ENCODE measurements around the gene BZW1.

DNA sequence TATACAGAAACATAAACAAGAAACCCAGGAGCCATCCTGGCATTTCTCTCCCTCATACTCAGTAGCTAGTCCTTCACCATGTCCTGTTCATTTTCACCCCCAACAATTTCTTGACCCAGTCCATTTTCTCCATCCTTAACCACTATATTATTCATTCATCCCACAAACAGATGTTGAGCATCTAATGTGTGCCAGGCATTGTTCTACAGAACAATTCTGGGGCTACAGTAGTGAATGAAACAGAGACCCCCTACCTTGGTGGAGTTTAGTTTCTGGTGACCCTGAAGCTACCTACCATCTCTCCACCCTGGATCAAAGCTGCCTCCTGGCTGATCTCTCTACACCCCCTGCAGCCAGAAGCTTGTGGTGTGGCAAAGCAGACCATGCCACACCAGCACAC is 27.5 kb upstream of the BZW1 start:
- TF ChIP-seq CTCF (conservative IDR thresholded peaks at IDR 0.05; ENCODE audit: low read depth in 2 of 2) (no peak), POLR2AphosphoS5 (IDR thresholded peaks at IDR 0.05; ENCODE audit: low read depth) (no peak), EZH2 (IDR thresholded peaks at IDR 0.05; ENCODE audit: low read depth, unreplicated experiment) (no peak), EZH2phosphoT487 (IDR thresholded peaks at IDR 0.05; ENCODE audit: unreplicated experiment) (no peak), CREB1 (CRISPR knock-in tag; IDR thresholded peaks at IDR 0.05; ENCODE audit: low read depth) (no peak), JUNB (IDR thresholded peaks at IDR 0.05; ENCODE audit: unreplicated experiment) (no peak), ZNF114 (CRISPR knock-in tag; IDR thresholded peaks at IDR 0.05) (no peak), ZNF331 (CRISPR knock-in tag; IDR thresholded peaks at IDR 0.05; ENCODE audit: low read depth) (no peak), STAT1 (IDR thresholded peaks at IDR 0.05; ENCODE audit: unreplicated experiment) (no peak), NANOG (IDR thresholded peaks at IDR 0.05; ENCODE audit: borderline replicate concordance) (no peak)
- TF ChIP-seq, protein P1, sequence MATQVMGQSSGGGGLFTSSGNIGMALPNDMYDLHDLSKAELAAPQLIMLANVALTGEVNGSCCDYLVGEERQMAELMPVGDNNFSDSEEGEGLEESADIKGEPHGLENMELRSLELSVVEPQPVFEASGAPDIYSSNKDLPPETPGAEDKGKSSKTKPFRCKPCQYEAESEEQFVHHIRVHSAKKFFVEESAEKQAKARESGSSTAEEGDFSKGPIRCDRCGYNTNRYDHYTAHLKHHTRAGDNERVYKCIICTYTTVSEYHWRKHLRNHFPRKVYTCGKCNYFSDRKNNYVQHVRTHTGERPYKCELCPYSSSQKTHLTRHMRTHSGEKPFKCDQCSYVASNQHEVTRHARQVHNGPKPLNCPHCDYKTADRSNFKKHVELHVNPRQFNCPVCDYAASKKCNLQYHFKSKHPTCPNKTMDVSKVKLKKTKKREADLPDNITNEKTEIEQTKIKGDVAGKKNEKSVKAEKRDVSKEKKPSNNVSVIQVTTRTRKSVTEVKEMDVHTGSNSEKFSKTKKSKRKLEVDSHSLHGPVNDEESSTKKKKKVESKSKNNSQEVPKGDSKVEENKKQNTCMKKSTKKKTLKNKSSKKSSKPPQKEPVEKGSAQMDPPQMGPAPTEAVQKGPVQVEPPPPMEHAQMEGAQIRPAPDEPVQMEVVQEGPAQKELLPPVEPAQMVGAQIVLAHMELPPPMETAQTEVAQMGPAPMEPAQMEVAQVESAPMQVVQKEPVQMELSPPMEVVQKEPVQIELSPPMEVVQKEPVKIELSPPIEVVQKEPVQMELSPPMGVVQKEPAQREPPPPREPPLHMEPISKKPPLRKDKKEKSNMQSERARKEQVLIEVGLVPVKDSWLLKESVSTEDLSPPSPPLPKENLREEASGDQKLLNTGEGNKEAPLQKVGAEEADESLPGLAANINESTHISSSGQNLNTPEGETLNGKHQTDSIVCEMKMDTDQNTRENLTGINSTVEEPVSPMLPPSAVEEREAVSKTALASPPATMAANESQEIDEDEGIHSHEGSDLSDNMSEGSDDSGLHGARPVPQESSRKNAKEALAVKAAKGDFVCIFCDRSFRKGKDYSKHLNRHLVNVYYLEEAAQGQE (IDR thresholded peaks at IDR 0.05; ENCODE audit: unreplicated experiment): no peak
- TF ChIP-seq, protein P2, sequence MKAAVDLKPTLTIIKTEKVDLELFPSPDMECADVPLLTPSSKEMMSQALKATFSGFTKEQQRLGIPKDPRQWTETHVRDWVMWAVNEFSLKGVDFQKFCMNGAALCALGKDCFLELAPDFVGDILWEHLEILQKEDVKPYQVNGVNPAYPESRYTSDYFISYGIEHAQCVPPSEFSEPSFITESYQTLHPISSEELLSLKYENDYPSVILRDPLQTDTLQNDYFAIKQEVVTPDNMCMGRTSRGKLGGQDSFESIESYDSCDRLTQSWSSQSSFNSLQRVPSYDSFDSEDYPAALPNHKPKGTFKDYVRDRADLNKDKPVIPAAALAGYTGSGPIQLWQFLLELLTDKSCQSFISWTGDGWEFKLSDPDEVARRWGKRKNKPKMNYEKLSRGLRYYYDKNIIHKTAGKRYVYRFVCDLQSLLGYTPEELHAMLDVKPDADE (IDR thresholded peaks at IDR 0.05): no peak
- TF ChIP-seq, protein P3, sequence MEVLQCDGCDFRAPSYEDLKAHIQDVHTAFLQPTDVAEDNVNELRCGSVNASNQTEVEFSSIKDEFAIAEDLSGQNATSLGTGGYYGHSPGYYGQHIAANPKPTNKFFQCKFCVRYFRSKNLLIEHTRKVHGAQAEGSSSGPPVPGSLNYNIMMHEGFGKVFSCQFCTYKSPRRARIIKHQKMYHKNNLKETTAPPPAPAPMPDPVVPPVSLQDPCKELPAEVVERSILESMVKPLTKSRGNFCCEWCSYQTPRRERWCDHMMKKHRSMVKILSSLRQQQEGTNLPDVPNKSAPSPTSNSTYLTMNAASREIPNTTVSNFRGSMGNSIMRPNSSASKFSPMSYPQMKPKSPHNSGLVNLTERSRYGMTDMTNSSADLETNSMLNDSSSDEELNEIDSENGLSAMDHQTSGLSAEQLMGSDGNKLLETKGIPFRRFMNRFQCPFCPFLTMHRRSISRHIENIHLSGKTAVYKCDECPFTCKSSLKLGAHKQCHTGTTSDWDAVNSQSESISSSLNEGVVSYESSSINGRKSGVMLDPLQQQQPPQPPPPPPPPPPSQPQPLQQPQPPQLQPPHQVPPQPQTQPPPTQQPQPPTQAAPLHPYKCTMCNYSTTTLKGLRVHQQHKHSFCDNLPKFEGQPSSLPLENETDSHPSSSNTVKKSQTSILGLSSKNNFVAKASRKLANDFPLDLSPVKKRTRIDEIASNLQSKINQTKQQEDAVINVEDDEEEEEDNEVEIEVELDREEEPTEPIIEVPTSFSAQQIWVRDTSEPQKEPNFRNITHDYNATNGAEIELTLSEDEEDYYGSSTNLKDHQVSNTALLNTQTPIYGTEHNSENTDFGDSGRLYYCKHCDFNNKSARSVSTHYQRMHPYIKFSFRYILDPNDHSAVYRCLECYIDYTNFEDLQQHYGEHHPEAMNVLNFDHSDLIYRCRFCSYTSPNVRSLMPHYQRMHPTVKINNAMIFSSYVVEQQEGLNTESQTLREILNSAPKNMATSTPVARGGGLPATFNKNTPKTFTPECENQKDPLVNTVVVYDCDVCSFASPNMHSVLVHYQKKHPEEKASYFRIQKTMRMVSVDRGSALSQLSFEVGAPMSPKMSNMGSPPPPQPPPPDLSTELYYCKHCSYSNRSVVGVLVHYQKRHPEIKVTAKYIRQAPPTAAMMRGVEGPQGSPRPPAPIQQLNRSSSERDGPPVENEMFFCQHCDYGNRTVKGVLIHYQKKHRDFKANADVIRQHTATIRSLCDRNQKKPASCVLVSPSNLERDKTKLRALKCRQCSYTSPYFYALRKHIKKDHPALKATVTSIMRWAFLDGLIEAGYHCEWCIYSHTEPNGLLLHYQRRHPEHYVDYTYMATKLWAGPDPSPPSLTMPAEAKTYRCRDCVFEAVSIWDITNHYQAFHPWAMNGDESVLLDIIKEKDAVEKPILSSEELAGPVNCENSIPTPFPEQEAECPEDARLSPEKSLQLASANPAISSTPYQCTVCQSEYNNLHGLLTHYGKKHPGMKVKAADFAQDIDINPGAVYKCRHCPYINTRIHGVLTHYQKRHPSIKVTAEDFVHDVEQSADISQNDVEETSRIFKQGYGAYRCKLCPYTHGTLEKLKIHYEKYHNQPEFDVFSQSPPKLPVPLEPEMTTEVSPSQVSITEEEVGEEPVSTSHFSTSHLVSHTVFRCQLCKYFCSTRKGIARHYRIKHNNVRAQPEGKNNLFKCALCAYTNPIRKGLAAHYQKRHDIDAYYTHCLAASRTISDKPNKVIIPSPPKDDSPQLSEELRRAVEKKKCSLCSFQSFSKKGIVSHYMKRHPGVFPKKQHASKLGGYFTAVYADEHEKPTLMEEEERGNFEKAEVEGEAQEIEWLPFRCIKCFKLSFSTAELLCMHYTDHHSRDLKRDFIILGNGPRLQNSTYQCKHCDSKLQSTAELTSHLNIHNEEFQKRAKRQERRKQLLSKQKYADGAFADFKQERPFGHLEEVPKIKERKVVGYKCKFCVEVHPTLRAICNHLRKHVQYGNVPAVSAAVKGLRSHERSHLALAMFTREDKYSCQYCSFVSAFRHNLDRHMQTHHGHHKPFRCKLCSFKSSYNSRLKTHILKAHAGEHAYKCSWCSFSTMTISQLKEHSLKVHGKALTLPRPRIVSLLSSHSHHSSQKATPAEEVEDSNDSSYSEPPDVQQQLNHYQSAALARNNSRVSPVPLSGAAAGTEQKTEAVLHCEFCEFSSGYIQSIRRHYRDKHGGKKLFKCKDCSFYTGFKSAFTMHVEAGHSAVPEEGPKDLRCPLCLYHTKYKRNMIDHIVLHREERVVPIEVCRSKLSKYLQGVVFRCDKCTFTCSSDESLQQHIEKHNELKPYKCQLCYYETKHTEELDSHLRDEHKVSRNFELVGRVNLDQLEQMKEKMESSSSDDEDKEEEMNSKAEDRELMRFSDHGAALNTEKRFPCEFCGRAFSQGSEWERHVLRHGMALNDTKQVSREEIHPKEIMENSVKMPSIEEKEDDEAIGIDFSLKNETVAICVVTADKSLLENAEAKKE (CRISPR knock-in tag; IDR thresholded peaks at IDR 0.05): no peak

All from GM23338 (cell line).